ENCODE data around the gene PXDN.

- TF ChIP-seq CTCF (IDR thresholded peaks at IDR 0.05; ENCODE audit: borderline replicate concordance, extremely low read depth, low read length, poor library complexity, severe bottlenecking) (no peak), EZH2 (IDR thresholded peaks at IDR 0.05; ENCODE audit: borderline replicate concordance, low read depth, low read length, severe bottlenecking) (no peak)
Measured at GRCh38 chr2:1595274-1595673, 149.0 kb downstream of the PXDN start.
